ENCODE measurements around the gene VGLL4. TPM values are rescaled to one million over a fixed set of nuclear protein-coding genes. Genes with fewer than 3 reads are reported as not detected.

Gene VGLL4
- total RNA-seq, 1 donor from 2014 or later = 111 TPM

DNA sequence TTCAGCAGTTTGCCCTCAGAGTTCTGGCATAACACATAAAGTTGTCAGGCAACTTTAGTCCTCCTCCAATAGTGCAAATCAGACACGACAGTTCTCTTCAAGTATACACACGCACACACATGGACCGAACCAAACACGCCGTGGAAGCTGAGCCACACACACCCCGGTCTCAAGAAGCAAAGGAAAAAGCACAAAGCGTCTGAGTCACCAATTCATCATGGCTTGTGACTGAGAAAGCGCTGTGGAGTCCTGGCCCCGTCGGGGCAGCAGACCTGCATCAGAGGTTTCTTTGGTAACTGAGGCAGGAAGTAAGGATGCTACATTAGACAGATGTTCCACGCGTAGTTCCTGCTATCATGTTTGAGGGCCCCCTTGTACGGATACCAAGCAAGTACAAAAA is 85.7 kb downstream of the VGLL4 start:
- Mint-ChIP-seq H3K27ac (peak overlapping the region; percentile 68), H3K27me3 (no peaks in the 10 kb centered on the region), H3K9me3 (no peaks in the 10 kb centered on the region), H3K4me3 (peak overlapping the region; percentile 2), H3K4me1 (ENCODE audit: unreplicated experiment) (peaks cover 49% of the 10 kb centered on the region), H3K36me3 (peaks cover 32% of the 10 kb centered on the region)
- TF ChIP-seq, protein P1, sequence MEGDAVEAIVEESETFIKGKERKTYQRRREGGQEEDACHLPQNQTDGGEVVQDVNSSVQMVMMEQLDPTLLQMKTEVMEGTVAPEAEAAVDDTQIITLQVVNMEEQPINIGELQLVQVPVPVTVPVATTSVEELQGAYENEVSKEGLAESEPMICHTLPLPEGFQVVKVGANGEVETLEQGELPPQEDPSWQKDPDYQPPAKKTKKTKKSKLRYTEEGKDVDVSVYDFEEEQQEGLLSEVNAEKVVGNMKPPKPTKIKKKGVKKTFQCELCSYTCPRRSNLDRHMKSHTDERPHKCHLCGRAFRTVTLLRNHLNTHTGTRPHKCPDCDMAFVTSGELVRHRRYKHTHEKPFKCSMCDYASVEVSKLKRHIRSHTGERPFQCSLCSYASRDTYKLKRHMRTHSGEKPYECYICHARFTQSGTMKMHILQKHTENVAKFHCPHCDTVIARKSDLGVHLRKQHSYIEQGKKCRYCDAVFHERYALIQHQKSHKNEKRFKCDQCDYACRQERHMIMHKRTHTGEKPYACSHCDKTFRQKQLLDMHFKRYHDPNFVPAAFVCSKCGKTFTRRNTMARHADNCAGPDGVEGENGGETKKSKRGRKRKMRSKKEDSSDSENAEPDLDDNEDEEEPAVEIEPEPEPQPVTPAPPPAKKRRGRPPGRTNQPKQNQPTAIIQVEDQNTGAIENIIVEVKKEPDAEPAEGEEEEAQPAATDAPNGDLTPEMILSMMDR (conservative IDR thresholded peaks at IDR 0.05) = no peak
- DNase-seq (ENCODE audit: extremely low spot score, unreplicated experiment) = no peak

- Mint-ChIP-seq H3K9me3 (no peaks in the 10 kb centered on the region), H3K27ac (peak overlapping the region; percentile 68), H3K36me3 (peaks cover 40% of the 10 kb centered on the region), H3K4me3 (peak overlapping the region; percentile 19), H3K4me1 (ENCODE audit: unreplicated experiment) (peaks cover 50% of the 10 kb centered on the region), H3K27me3 (no peaks in the 10 kb centered on the region)
- TF ChIP-seq, protein P1 (conservative IDR thresholded peaks at IDR 0.05) = no peak
- no peak for DNase-seq (ENCODE audit: extremely low spot score, unreplicated experiment)
Measured at GRCh38 chr3:11556851-11557644, 86.7 kb downstream of the VGLL4 start.

DNA sequence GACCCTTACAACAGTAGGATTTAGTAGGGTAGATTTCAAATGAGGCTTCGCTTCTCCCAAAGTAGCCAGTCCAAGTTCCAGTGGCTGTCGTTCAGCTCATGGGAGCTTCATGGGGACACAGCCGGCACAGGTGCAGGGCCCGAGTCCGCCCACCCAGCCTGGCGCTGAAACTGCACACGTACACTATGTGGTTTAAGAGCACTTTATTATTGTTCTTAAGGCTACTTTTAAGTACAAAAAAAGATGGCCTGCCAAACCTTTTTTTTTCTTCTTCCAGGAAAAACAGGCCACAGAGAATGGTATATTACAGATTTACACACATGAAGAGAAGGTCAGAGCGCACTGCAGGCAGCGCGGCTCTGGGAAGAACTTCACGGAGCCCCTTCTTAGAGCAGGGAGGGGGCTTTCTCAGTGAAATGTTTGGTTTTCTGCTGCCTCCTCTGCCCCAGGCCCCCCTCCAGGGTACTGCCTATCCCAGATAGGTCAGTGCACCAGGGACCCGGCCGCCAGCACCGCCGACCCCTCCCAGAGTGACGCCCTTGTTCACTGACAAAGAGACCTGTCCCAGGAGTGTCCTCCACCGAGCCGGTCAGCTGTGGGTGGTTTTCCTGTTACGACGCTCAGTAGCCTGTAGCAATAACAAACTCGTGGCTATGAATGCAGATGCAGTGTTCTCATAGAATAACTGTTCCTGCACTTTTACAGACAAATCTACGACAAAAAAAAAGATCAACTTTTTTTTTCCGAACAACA is 87.7 kb downstream of the VGLL4 start:
- TF ChIP-seq, protein P1 (conservative IDR thresholded peaks at IDR 0.05) = no peak
- no peak for DNase-seq (ENCODE audit: extremely low spot score, unreplicated experiment)
- Mint-ChIP-seq H3K36me3 (peaks cover 44% of the 10 kb centered on the region), H3K27ac (peak overlapping the region; percentile 68), H3K9me3 (peaks cover 2% of the 10 kb centered on the region), H3K27me3 (no peaks in the 10 kb centered on the region), H3K4me3 (peak overlapping the region; percentile 9), H3K4me1 (ENCODE audit: unreplicated experiment) (peaks cover 50% of the 10 kb centered on the region)

DNA sequence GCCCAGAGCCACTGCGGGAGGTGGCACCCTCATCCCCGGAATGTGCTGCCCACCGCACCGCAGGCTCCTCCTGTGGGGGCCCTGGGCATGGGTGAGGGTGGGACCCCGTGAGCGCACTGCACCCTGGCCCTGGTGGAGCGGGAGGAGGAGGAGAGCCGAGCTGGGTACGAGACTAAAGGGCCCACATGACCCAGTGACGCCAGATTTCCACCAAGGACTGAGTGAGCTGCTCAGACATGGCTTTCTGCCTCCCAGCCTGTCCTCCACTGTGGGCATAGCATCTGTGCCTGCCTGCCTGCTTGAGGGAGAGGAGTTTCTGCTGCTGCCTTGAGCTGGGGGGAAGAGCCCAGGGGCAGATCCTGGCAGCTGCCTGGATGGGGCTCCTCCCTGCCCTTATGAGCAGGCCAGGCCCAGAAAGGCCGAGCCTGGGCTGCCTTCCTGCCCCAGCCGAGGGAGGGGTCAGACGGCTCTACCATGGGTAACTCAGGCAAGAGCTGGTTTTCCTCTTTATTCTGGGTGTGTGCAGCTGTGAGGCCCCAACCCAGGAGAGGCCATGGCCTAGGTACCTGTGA is 88.4 kb downstream of the VGLL4 start:
- peaks cover 46% of the 10 kb centered on the region for H3K36me3 Mint-ChIP-seq
- H3K4me3 Mint-ChIP-seq = no peak overlapping the region
- no peak for DNase-seq (ENCODE audit: extremely low spot score, unreplicated experiment)
- H3K9me3 Mint-ChIP-seq = peaks cover 9% of the 10 kb centered on the region
- H3K27ac Mint-ChIP-seq = peak overlapping the region; percentile 50
- no peaks in the 10 kb centered on the region for H3K27me3 Mint-ChIP-seq
- TF ChIP-seq, protein P1 (conservative IDR thresholded peaks at IDR 0.05) = no peak
- H3K4me1 Mint-ChIP-seq (ENCODE audit: unreplicated experiment) = peaks cover 48% of the 10 kb centered on the region

DNA sequence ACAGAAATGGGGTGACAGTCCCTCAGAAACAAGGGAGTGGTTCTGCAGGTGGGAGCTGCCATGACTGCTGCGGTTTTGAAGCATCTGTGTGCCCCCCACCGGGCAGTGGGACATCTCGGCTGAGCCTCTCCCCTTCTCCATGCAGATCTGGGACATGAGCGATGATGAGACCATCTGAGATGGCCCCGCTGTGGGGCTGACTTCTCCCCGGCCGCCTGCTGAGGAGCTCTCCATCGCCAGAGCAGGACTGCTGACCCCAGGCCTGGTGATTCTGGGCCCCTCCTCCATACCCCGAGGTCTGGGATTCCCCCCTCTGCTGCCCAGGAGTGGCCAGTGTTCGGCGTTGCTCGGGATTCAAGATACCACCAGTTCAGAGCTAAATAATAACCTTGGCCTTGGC is 89.0 kb downstream of the VGLL4 start:
- Mint-ChIP-seq H3K27me3 (no peaks in the 10 kb centered on the region), H3K36me3 (peaks cover 44% of the 10 kb centered on the region), H3K4me1 (ENCODE audit: unreplicated experiment) (peaks cover 45% of the 10 kb centered on the region)

More for the DNA sequence above, 89.0 kb downstream of the VGLL4 start:
- TF ChIP-seq, protein P1 (conservative IDR thresholded peaks at IDR 0.05) = no peak
- no peak for DNase-seq (ENCODE audit: extremely low spot score, unreplicated experiment)
- Mint-ChIP-seq H3K9me3 (peaks cover 9% of the 10 kb centered on the region), H3K27ac (no peak overlapping the region), H3K4me3 (no peak overlapping the region)
